GM21360 (cell line): Measurements from ENCODE around the gene NUP153.

Source experiments
- ATAC-seq: cut with Tn5 transposase; IDR thresholded peaks from one replicate; pipeline ENCODE4 v1.9.1; 2021; ENCODE audit warnings: mild to moderate bottlenecking, moderate library complexity; ENCODE audit not compliant: unreplicated experiment

The NUP153 gene

DNA sequence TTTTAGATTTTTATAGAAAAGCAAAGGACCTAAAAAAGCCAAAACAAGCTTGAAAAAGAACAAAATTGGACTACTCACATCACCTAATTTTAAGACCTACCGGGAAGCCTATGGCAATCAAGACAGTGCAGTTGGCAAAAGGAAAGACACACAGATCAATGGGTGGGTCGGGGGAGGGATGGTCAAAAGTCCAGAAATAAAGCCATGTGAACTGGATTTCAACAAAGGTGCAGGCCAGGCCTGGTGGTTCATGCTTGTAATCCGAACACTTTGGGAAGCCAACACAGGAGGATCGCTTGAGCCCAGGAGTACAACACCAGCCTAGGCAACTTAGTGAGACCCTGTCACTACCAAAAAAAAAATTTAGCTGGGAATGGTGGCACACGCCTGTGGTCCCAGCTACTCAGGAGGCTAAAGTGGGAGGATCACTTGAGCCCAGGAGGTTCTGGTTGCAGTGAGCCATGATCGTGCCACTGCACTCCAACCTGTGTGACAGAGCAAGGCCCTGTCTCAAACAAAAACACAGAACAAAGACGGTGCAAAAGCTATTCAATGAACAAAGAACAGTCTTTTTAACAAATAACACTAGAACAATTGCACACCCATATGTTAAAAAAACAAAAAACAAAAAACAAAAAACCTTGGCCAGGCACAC lies 34.5 kb downstream of the NUP153 start:
- no peak for ATAC-seq

DNA sequence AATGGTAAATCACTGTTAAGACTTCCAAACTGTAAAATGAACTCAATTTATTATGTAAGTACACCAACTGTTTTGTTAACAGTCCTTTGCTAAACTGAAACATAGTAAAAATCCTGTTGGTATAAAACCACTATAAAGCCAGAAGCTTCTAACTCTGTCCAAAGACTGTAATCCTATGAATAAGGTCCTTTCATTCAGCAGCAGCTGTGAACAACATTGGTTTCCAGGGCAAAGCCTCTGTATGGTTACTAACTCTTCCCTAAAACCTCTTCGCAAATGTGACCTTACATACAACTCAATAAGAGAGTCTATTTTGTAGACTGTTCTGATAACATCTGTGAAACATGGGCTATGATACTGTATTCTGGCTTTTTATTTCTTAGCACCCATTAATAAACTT lies 40.1 kb downstream of the NUP153 start:
- ATAC-seq: no peak

DNA sequence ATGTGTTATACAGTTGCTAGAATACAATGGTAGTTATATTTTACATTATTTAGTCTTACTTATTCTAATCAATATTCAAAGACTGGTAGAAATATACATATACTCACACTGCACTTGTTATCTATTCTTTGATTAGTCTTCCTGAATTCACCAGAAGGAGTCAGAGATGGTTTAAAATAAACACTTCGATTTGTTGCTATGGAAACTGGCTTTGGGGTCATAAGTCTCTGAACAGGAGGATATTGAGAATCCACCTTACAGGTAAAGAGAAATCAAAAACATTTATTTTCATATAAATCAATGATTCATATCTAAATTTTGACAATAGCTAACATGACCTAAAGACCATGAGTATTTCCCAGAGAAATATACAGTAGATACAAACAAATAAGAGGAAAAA lies 41.6 kb downstream of the NUP153 start:
- no peak for ATAC-seq

DNA sequence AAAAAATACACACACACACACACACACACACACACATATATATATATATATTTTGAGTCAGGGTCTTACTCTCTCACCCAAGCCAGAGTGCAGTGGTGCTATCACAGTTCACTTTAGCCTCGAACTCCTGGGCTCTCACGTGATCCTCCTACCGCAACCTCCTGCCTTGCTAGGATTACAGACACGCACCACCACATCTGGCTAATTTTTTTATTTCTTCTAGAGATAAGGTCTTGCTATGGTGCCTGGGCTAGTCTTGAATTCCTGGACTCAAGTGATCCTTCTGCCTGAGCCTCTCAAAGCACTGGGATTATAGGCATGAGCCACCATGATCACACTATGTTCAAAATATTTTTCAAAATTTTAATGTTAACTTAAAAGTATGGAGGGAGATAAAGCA lies 43.5 kb downstream of the NUP153 start:
- no peak for ATAC-seq

DNA sequence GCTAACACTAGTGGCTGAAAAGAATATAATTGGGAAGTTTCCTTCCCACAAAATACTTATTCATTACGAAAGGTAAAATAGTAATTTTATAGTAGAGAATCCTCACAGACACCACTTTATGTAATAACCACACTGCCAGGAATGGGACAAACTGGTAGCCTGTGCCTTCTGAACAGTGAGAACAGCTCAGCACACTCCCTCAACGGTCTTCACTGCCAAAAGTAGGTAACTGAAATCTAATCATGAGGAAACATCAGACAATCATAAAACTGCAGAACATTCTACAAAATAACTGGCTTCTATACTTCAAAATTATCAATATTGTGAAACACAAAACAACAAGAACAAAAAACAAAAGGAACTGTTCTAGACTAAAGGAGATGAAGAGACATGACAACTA lies 44.1 kb downstream of the NUP153 start:
- ATAC-seq: no peak

DNA sequence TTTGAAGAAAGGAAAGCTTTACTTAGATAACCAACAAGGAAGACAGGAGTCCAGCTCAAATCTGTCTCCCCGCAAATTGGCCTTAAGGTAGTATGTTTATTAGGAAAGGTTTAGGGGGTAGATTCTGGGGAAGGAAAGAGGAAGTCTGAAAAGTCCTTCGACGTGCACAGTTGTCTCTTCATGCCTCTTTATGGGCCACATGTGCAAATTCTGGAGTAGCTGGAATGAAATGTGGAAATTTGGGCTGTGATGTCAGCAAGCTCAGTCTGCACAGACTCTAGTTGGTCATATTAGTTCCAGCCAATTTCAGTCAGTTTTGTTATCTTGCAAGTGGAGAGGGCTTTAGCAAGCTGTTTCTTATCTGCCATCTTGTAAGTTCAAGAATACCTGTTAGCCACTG lies 50.1 kb downstream of the NUP153 start:
- ATAC-seq: no peak

GRCh38 chr6:17656092-17656491 lies 50.6 kb downstream of the NUP153 start:
- ATAC-seq: no peak

GRCh38 chr6:17653198-17653882 lies 53.4 kb downstream of the NUP153 start:
- ATAC-seq: no peak

GRCh38 chr6:17650656-17651309 lies 55.9 kb downstream of the NUP153 start:
- ATAC-seq: no peak

GRCh38 chr6:17648745-17649144 lies 58.0 kb downstream of the NUP153 start:
- ATAC-seq: no peak

GRCh38 chr6:17640477-17640917 lies 66.2 kb downstream of the NUP153 start:
- no peak for ATAC-seq

DNA sequence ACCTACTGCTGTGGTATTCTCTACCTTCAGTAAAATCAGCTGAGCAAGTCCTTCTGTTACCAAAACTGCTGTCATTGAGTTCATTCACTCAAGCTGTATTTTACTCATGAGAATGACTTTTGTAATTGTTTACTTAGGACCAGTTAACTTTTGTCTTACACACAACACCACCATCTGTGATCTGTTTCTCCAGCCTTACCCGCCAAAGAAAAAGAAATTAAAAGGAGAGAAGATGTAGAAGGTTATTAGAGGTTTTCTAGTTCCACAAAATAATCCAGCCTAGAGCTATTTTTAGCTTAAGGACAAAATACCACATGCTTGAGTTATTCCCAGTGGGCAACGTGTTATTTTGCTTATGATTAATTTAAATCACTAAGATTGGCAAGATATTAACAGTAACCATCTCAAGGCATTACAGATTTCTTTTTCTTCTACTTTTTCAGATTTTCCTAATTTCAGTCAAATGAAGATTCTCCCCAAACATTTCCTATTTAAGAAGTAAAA lies 68.5 kb downstream of the NUP153 start:
- no peak for ATAC-seq

DNA sequence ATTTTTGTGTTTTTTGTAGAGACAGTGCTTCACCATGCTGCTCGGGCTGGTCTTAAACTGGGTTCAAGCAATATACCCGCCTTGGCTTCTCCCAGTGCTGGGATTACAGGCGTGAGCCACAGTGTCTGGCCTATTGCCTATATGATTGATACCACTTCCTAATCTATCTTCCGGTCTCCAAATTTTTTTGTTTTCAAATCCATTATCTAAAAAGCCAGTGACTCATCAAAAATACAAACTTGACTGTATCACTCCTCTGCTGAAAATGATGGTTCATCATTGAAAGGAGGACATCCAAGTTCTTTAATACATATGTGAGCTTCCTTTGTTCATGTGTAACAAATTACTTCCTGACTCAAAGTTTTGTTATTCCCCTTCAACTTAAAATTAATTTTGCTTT lies 71.2 kb downstream of the NUP153 start:
- ATAC-seq: no peak

DNA sequence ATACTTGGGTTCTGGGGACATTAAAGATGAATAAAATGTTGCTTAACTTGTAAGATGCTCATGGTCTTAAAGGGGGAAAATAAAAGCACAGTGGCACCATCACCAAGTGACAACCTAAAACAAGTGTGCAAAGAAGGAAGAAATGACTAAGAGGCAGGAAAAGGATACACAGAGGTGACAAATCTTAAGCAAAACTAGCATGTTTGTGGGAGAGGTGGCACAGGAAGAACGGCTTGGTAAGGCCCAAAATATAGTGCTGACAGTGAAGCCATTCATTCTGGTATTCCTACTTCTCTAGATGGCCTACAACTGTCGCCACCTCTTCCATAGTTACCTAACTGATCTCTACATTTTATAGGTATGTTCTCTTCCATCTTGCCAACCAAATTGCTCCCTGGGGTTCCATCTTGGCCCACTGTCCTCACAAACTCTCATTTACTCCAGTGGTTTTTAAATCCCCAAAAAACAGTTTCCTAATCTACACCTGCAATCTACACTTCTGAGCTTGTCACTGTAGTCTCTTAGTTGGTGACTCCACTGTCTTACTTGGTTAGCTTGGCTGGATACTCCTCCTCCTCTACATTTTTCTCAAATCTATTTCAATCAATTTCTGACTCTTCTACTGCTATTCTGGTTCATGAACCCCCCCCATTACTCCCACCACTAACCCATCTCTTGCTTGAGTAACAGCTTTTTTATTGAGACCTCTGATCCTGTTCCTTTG lies 73.1 kb downstream of the NUP153 start:
- no peak for ATAC-seq

DNA sequence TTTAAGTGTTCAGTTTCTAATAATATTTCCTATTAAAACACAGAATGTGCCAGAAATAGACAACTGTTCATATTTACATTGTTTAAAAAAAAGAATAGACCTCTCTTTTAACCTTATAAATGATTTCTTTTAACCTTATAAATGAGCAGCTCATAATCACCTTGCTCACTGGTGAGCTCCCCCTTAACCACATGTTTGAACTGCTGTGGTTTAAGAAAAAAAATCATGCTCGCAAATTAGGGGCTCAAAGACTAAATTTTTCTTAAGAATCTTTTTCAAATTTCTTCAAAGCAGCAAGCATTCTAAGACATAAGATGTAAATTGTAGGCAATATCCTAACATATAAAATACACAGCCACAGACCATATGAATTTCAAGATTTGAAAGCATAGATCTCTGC lies 73.8 kb downstream of the NUP153 start:
- ATAC-seq: no peak

DNA sequence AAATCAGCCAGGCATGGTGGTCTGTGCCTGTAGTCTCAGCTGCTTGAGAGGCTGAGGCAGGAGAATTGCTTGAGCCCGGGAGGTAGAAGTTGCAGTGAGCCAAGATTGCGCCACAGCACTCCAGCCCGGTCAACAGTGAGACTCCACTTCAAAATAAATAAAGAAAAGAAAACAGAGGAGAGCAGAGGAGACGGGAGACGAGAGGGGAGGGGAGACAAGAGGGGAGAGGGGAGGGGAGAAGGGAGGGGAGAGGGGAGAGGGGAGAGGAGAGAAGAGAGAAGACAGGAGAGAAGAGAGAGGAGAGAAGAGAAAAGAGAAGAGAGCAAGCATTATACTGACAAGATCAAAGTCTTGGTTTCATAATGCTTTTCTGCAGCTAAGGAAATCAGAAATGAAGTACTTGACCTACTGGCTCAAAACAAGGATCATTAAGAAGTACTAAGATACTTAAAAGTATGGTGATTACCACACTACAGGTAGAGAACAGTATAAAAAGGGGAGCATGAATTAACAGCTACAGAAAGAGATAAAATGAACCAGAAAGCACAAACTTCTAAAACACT lies 76.1 kb downstream of the NUP153 start:
- no peak for ATAC-seq

GRCh38 chr6:17629824-17630510 lies 76.8 kb downstream of the NUP153 start:
- no peak for ATAC-seq

- ATAC-seq: no peak
These were observed 77.9 kb downstream of the NUP153 start for GRCh38 chr6:17628873-17629272.

GRCh38 chr6:17624396-17624795 lies 82.3 kb downstream of the NUP153 start:
- ATAC-seq: no peak

DNA sequence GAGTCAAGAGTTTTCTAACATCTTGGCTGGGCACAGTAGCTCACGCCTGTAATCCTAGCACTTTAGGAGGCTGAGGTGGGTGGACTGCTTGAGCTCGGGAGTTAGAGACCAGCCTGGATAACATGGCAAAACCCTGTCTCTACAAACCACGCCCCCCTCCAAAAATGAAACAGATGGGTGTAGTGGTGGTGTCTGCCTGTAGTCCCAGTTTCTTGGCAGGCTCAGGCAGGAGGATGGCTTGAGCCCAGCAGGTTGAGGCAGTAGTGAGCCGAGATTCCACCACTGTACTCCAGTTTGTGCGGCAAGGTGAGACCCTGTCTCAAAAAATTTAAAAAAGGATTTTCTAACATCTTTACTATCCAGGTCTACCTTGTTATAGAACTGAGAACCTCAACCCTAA lies 84.6 kb downstream of the NUP153 start:
- ATAC-seq: no peak
